Adrenal gland (tissue), 12 donors: ENCODE data around the gene NFATC1. TPM values are rescaled to one million over a fixed set of nuclear protein-coding genes. Genes with fewer than 3 reads are reported as not detected.

Experiments
- DNase-seq, 7 donors: peaks; one replicate each; pipeline ENCODE4 v3.0.0-alpha.2; 2019 to 2020
- H3K27ac ChIP-seq, 5 donors: fragments of 200-600 bp; sonication (generic) in 4 of 5; 1 replicate in 3 of 5; 2 replicates in 2 of 5; pipeline versions ENCODE4 v1.5.1 to v1.8.0; 2016 to 2020; ENCODE audit warnings: mild to moderate bottlenecking in 1 of 5
- H3K27me3 ChIP-seq: fragments of 200-600 bp; 2 replicates; pipeline ENCODE4 v1.8.0; 2021
- H3K36me3 ChIP-seq, 2 donors: fragments of 200-600 bp; replicated peaks in 1 of 2; 1 replicate in 1 of 2; 2 replicates in 1 of 2; pipeline versions ENCODE4 v1.5.1 to v1.8.0; 2018 to 2022
- H3K4me1 ChIP-seq, 2 donors: fragments of 200-600 bp; replicated peaks in 1 of 2; 1 replicate in 1 of 2; 2 replicates in 1 of 2; pipeline versions ENCODE4 v1.5.1 to v1.8.0; 2018 to 2021
- H3K4me3 ChIP-seq, 4 donors: fragments of 200-600 bp; sonication (generic) in 3 of 4; one replicate each; pipeline ENCODE4 v1.5.1; 2016 to 2018
- H3K9me3 ChIP-seq, 3 donors: fragments of 200-600 bp; sonication (generic) in 1 of 3; replicated peaks in 1 of 3; 1 replicate in 2 of 3; 2 replicates in 1 of 3; pipeline versions ENCODE4 v1.5.1 to v1.8.0; 2016 to 2021
- POLR2A ChIP-seq, 2 donors: fragments of 450-650 bp; IDR thresholded peaks; one replicate each; pipeline ENCODE4 v1.6.1; 2017; ENCODE audit warnings: antibody characterized with exemption in 2 of 2, mild to moderate bottlenecking in 2 of 2, moderate library complexity in 1 of 2
- WGBS, 4 donors: extraction: QIAGEN DNeasy Blood & Tissue Kit in 2 of 4; methylation state at CpG; one replicate each; pipeline versions ENCODE4 v1.1.5 to v1.1.7; 2013 to 2017; 5-methylcytosine and 5-hydroxymethylcytosine counted together
- intact Hi-C, 2 donors: fragments of 100-400 bp; cut with DNase I; formaldehyde crosslinking; loops; one replicate each; pipeline versions ENCODE4 v1.14.1 to v1.15.0; 2022 to 2023
- polyA plus RNA-seq, 3 donors: library from polyadenylated mRNA; stranded (reverse); fragments of 200-250 nt in 2 of 3; fragments of 350-450 nt in 1 of 3; fragmentation: Illumina TruSeq in 1 of 3; extraction: RNeasy Lipid Tissue Mini Kit (QIAGEN cat#74804) in 1 of 3; gene quantifications; one replicate each; pipeline ENCODE4 v1.2.3, GENCODE V29; 2013 to 2014
- total RNA-seq, 9 donors: library from RNA; depleted of rRNA in 4 of 9; stranded (reverse); fragments of >200 nt in 4 of 9; fragments of 120-200 nt in 1 of 9; fragmentation: NEBNext Ultra II Directional in 1 of 9; extraction: Animal tissue kit (Norgen Biotek cat#: 25700) in 1 of 9; gene quantifications; one replicate each; pipeline versions ENCODE4 v1.1.0 to v1.2.4, GENCODE V29; 2013 to 2023
- TF ChIP-seq, protein P1 (sequence below), 6 experiments: fragments of 450-650 bp in 4 of 6; fragments of 200-600 bp in 2 of 6; sonication (generic) in 1 of 6; IDR thresholded peaks; 1 replicate in 5 of 6; 2 replicates in 1 of 6; pipeline versions ENCODE4 v1.5.1 to v1.8.0; 2016 to 2021; ENCODE audit warnings: antibody characterized with exemption in 6 of 6, mild to moderate bottlenecking in 2 of 6, moderate library complexity in 1 of 6
- donor health status: healthy with polysubstance abuse.
- donor health status: Bipolar disorder and iron deficiency.
- donor health status: DM: yes; HTN: yes; CAD: no.
- donor health status: DM: no; HTN: no; CAD: no.
- donor health status: DM: no; HTN: no; CAD: no.
- donor health status: DM: yes; HTN: yes; CAD: no.

Gene NFATC1
- total and polyA plus RNA-seq, 12 donors, result 0.50 to 20.9 (median 6.7) TPM

DNA sequence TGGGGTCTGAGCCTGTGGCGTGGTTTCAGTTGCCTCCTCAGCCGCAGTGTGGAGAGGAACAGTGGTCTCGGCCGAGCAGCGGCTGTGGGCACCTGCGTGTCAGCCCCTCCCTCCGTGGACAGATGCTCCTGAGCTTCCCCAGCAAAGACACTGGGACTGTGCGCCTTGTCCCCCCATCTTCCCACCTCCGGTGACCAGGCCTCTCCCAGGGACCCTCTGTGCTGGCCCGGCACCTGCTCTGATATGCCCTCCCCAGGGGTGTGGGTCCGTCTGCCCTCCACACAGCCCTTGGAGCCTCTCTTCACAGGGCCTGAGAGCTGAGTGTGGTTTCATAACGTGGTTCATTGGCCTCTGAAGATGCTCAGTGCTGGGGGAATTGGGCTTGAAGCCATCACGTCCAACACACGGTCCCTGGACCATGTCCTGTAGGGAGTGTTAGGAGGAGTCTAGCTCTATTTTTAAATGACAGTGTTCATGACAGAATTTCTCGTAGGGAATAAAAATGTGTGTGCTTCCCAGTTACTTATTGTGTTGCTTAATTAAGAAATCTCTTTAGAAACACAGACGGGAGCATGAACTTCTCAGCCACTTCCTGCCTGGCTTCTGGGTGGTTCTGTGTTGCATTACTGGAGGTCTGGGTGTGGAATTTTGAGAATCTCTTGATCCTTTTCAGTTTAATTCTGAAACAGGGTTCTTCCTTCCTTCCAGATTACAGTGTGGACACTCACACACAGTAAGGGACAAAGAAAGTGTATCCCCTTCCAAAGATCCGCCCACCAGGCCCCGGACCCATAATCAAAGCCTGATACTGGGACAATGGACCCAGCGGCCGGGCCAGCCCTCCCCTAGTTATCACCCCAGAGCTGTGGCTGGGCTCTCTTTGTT lies 110.7 kb downstream of the NFATC1 start:
- Histone ChIP-seq H3K9me3 (no peaks in the 10 kb centered on the region), H3K4me1 (peaks cover 10 to 19% of the 10 kb centered on the region in 2 donors), H3K27ac (peak overlapping the region; percentile 39 to 96 (median 73)), H3K4me3 (peak overlapping the region in 1 of 4 donors; percentile 36), H3K36me3 (no peaks in the 10 kb centered on the region), H3K27me3 (no peaks in the 10 kb centered on the region)
- WGBS, 4 donors, result 66 to 71% (median 67%) methylated on average over 15 to 20 of the region's 20 CpGs
- intact Hi-C loops, result no loop called here
- peak in 2 of 7 donors; percentile 33 to 41 for DNase-seq
- TF ChIP-seq, protein P1, sequence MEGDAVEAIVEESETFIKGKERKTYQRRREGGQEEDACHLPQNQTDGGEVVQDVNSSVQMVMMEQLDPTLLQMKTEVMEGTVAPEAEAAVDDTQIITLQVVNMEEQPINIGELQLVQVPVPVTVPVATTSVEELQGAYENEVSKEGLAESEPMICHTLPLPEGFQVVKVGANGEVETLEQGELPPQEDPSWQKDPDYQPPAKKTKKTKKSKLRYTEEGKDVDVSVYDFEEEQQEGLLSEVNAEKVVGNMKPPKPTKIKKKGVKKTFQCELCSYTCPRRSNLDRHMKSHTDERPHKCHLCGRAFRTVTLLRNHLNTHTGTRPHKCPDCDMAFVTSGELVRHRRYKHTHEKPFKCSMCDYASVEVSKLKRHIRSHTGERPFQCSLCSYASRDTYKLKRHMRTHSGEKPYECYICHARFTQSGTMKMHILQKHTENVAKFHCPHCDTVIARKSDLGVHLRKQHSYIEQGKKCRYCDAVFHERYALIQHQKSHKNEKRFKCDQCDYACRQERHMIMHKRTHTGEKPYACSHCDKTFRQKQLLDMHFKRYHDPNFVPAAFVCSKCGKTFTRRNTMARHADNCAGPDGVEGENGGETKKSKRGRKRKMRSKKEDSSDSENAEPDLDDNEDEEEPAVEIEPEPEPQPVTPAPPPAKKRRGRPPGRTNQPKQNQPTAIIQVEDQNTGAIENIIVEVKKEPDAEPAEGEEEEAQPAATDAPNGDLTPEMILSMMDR (IDR thresholded peaks at IDR 0.05), result no peak
- TF ChIP-seq POLR2A (IDR thresholded peaks at IDR 0.05), result no peak

GRCh38 chr18:79507076-79507545 lies 111.4 kb downstream of the NFATC1 start:
- intact Hi-C loops, result no loop called here
- Histone ChIP-seq H3K4me3 (peak overlapping the region in 2 of 4 donors; percentile 24 to 36), H3K27ac (peak overlapping the region; percentile 39 to 96 (median 73)), H3K27me3 (no peaks in the 10 kb centered on the region), H3K36me3 (no peaks in the 10 kb centered on the region), H3K4me1 (peaks cover 10 to 19% of the 10 kb centered on the region in 2 donors), H3K9me3 (no peaks in the 10 kb centered on the region)
- DNase-seq, result peak in 6 of 7 donors; percentile 42 to 76 (median 58)
- no peak for TF ChIP-seq POLR2A (IDR thresholded peaks at IDR 0.05)
- TF ChIP-seq, protein P1 (IDR thresholded peaks at IDR 0.05), result no peak
- WGBS, 4 donors, result 26 to 48% (median 39%) methylated on average over 11 to 24 of the region's 24 CpGs

GRCh38 chr18:79507546-79508480 lies 112.1 kb downstream of the NFATC1 start:
- WGBS, 4 donors, result 10 to 15% (median 11%) methylated on average over 43 to 46 of the region's 46 CpGs
- TF ChIP-seq, protein P1 (IDR thresholded peaks at IDR 0.05), result no peak
- no peak for TF ChIP-seq POLR2A (IDR thresholded peaks at IDR 0.05)
- Histone ChIP-seq H3K9me3 (no peaks in the 10 kb centered on the region), H3K27ac (peak overlapping the region in 4 of 5 donors; percentile 47 to 96 (median 80)), H3K27me3 (no peaks in the 10 kb centered on the region), H3K4me1 (peaks cover 10 to 19% of the 10 kb centered on the region in 2 donors), H3K4me3 (peak overlapping the region in 2 of 4 donors; percentile 24 to 36), H3K36me3 (no peaks in the 10 kb centered on the region)
- intact Hi-C loops, result no loop called here
- DNase-seq, result peak; percentile 65 to 82 (median 70)
